Measurements from ENCODE around the gene RBMS3. TPM values are rescaled to one million over a fixed set of nuclear protein-coding genes. Genes with fewer than 3 reads are reported as not detected.

Gene RBMS3
- total and polyA plus RNA-seq, 2 experiments from 2014 or later = 20.8 TPM

DNA sequence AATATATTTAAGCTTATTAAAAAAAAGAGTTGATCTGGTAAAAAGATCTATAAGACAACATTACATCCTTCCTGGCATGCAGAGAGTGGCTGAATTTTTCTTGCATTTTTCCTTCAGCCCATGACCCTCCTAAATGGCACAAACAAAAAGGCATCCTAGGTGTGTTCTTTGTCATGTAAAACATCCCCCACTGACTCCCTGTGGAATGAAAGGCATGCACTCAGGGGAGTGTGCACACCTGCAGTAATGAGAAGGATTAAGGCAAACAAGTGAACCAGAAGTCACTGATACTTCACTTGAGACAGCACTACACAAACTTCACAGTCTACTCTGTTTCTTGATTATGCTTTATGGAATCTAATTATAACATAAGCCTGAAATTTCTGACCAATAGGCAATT lies 195.0 kb downstream of the RBMS3 start:
- H3K27ac ChIP-seq = no peak overlapping the region
- no peak for DNase-seq (ENCODE audit: low read depth in 1 of 2, low spot score in 1 of 2)
- H3K27me3 ChIP-seq = no peaks in the 10 kb centered on the region
- no peak for TF ChIP-seq CTCF (IDR thresholded peaks at IDR 0.05; ENCODE audit: low read depth, low read length)
- H3K9me3 ChIP-seq (ENCODE audit: low read depth) = no peaks in the 10 kb centered on the region
- no peak overlapping the region for H3K4me3 ChIP-seq
- H3K36me3 ChIP-seq = no peaks in the 10 kb centered on the region
- peaks cover 3% of the 10 kb centered on the region for H3K4me1 ChIP-seq (ENCODE audit: low read depth)

GRCh38 chr3:29478611-29479010 lies 197.7 kb downstream of the RBMS3 start:
- Histone ChIP-seq H3K4me3 (no peak overlapping the region), H3K4me1 (ENCODE audit: low read depth) (peaks cover 3% of the 10 kb centered on the region), H3K9me3 (ENCODE audit: low read depth) (no peaks in the 10 kb centered on the region), H3K27ac (no peak overlapping the region), H3K27me3 (no peaks in the 10 kb centered on the region), H3K36me3 (no peaks in the 10 kb centered on the region)
- no peak for TF ChIP-seq CTCF (IDR thresholded peaks at IDR 0.05; ENCODE audit: low read depth, low read length)
- no peak for DNase-seq (ENCODE audit: low read depth in 1 of 2, low spot score in 1 of 2)

GRCh38 chr3:29481249-29481648 lies 200.4 kb downstream of the RBMS3 start:
- no peak overlapping the region for H3K4me3 ChIP-seq
- H3K9me3 ChIP-seq (ENCODE audit: low read depth) = no peaks in the 10 kb centered on the region
- no peak overlapping the region for H3K27ac ChIP-seq
- no peaks in the 10 kb centered on the region for H3K36me3 ChIP-seq
- no peak for TF ChIP-seq CTCF (IDR thresholded peaks at IDR 0.05; ENCODE audit: low read depth, low read length)
- H3K27me3 ChIP-seq = no peaks in the 10 kb centered on the region
- peaks cover 7% of the 10 kb centered on the region for H3K4me1 ChIP-seq (ENCODE audit: low read depth)
- no peak for DNase-seq (ENCODE audit: low read depth in 1 of 2, low spot score in 1 of 2)

DNA sequence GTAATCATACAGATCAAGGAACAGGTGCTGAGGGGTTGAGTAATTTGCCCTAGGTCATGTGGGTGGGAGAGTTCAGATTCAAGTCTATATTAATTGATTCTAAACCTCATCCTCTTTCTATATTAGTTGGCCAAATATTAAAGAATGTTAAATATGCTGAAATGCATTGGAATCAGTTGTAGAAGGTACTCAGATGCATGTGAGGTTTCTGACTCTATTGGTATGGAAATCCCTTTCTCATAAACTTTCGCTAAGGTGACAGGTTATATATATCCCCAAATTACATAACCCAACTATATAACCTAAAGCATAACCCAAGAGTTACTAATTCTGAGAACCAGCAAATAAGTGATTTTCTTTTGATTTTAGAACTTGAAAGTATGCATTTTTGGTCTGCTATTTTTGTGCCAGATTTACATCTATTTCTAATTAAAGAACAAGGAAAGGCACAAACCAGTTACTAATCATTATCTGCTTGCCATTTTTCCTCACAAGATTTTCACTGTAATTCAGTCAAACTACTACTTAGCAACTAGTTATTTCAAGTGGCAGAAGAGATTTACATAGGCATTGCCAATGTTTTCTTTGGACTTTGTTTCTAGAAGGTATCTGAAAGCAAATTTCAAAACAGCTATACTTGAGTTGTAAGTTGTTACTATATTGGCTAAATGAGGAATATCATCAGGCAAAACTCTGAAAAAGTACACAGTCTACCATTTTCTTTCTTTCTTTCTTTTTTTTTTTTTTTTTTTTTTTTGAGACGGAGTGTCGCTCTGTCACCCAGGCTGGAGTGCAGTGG lies 201.3 kb downstream of the RBMS3 start:
- DNase-seq (ENCODE audit: low read depth in 1 of 2, low spot score in 1 of 2) = no peak
- H3K27ac ChIP-seq = no peak overlapping the region
- H3K27me3 ChIP-seq = no peaks in the 10 kb centered on the region
- H3K4me1 ChIP-seq (ENCODE audit: low read depth) = peaks cover 7% of the 10 kb centered on the region
- TF ChIP-seq CTCF (IDR thresholded peaks at IDR 0.05; ENCODE audit: low read depth, low read length) = no peak
- no peak overlapping the region for H3K4me3 ChIP-seq
- no peaks in the 10 kb centered on the region for H3K9me3 ChIP-seq (ENCODE audit: low read depth)
- no peaks in the 10 kb centered on the region for H3K36me3 ChIP-seq

- no peak for DNase-seq (ENCODE audit: low read depth in 1 of 2, low spot score in 1 of 2)
- H3K9me3 ChIP-seq (ENCODE audit: low read depth) = no peaks in the 10 kb centered on the region
Measured at GRCh38 chr3:29484633-29485032, 203.8 kb downstream of the RBMS3 start.

More at GRCh38 chr3:29484633-29485032, 203.8 kb downstream of the RBMS3 start:
- no peak for TF ChIP-seq CTCF (IDR thresholded peaks at IDR 0.05; ENCODE audit: low read depth, low read length)
- Histone ChIP-seq H3K27ac (no peak overlapping the region), H3K27me3 (no peaks in the 10 kb centered on the region), H3K4me3 (no peak overlapping the region), H3K4me1 (ENCODE audit: low read depth) (peaks cover 7% of the 10 kb centered on the region), H3K36me3 (no peaks in the 10 kb centered on the region)
